ENCODE results near the gene CARMIL3.

The CARMIL3 gene

DNA sequence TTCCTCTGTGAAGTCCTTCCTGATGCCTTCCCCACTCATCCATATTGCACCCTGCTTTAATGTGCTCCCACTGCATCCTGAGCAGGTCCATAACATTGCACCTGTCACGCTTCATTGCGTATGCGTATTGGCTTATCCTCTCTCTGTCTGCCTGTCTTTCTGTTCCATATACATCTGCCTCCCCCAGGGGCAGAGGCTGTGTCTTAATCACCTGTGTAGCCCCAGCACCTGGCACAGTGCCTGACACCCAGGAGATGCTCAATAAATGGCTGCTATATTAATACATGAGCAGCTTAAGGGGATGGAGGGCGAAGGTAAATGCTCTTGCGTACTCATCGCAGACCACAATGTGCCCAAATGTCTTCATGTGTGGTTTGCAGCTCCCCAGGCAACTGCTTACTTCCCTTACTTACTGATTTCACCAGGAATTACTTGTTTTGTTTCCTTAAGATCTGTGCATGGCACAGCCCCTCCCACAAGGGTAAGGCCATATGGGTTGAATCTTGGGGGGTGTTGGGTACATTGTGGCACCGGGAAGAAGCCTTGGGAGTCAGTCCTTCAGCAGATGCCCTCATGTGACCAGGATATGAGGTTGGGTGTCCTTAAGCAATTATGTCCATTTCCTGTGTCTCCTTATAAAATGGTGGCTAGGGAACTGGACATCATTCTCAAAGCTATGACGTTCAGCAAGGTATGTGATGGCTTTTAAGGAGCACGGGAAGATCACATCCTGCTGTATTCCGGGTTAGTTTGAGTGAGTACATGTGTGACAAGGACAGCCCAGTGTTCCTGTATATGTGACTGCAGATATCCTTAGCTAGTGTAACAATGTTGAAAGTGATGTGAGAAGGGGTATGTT, 18.7 kb downstream of the CARMIL3 start:
- Histone ChIP-seq H3K9me3 (ENCODE audit: insufficient read depth, low read length) (no peaks in the 10 kb centered on the region), H3K27me3 (ENCODE audit: insufficient read depth, insufficient read length) (no peaks in the 10 kb centered on the region), H3K4me3 (ENCODE audit: insufficient read length, low read depth) (no peak overlapping the region), H3K36me3 (ENCODE audit: insufficient read depth, insufficient read length, low read length) (no peaks in the 10 kb centered on the region), H3K4me1 (ENCODE audit: insufficient read depth, insufficient read length) (peaks cover 8% of the 10 kb centered on the region), H3K9ac (ENCODE audit: insufficient read length, low read depth) (no peak overlapping the region)
- DNase-seq (ENCODE audit: low read depth, low spot score) = no peak
- TF ChIP-seq SUZ12 (IDR thresholded peaks at IDR 0.05; ENCODE audit: extremely low read depth, insufficient read depth, insufficient read length) = no peak
- TF ChIP-seq YY1 (IDR thresholded peaks at IDR 0.05; ENCODE audit: insufficient read depth, insufficient read length) = no peak
- TF ChIP-seq ZNF274 (IDR thresholded peaks at IDR 0.05; ENCODE audit: low read depth, low read length) = no peak

DNA sequence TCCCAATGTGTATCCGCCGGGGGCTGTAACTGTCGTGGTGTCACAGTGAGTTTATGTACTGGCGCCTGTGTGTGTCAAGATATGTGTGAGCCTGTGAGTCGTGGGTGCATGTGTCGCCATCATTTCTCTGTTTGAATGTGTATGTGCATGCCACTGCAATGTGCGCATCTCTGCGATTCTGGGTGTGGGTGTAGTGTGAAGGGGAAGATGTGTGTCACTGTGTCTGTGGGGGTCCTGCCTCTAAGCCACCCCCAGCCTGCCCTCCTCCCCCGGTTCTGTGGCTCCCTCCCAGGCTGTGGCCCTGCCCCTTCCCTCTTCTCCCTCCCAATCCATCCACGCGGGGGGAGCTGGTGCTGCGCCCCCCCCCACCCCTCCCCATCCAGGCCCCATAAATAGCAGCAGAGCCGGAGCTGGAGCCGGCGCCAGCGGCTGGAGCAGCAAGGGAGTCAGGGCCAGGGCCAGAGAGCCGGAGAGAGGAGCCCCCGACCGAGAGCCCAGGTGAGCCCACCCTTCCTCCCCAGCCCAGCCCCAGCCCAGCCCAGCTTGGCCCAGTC, 19.4 kb downstream of the CARMIL3 start, which contains the start of gene CPNE6:
CPNE6 (plus strand) TSS at position 419 of the 554 bp plus-strand sequence. CDS start 1,375 bp downstream, outside the sequence.
- H3K9me3 ChIP-seq (ENCODE audit: insufficient read depth, low read length) = no peaks in the 10 kb centered on the region
- no peak for TF ChIP-seq ZNF274 (IDR thresholded peaks at IDR 0.05; ENCODE audit: low read depth, low read length)
- TF ChIP-seq SUZ12 (IDR thresholded peaks at IDR 0.05; ENCODE audit: extremely low read depth, insufficient read depth, insufficient read length) = no peak
- no peak for TF ChIP-seq YY1 (IDR thresholded peaks at IDR 0.05; ENCODE audit: insufficient read depth, insufficient read length)
- H3K4me1 ChIP-seq (ENCODE audit: insufficient read depth, insufficient read length) = peaks cover 8% of the 10 kb centered on the region
- H3K36me3 ChIP-seq (ENCODE audit: insufficient read depth, insufficient read length, low read length) = no peaks in the 10 kb centered on the region
- no peak for DNase-seq (ENCODE audit: low read depth, low spot score)
- H3K27me3 ChIP-seq (ENCODE audit: insufficient read depth, insufficient read length) = no peaks in the 10 kb centered on the region
- H3K4me3 ChIP-seq (ENCODE audit: insufficient read length, low read depth) = no peak within 1 kb of the TSS
- H3K9ac ChIP-seq (ENCODE audit: insufficient read length, low read depth) = no peak within 1 kb of the TSS

DNA sequence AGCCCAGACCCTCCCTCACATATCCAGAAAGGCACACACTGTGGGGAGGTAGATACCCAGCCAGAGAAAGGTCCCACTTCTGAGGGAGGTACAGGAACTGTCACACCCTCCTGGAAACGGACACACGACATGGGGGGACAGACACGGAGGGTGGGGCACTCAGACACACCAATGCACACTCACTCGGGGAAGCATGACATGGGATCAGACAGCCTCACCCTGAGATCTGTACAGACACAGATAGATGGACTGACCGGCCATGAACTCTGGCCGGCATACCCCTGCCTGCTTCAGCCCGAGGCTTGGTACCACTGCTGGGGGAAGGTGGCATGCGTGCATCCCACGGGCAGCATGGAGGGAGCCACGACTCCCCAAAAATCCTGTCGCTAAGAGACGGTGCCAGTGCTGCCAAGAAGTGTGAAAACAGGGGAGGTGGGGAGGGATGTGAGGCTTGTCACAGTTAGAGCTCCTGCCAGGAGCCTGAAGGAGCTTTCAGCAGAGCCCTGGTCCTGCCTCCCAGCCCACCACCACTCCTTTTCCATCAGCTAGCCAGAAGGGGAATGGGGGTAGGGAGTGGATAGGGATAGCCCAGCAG, 20.1 kb downstream of the CARMIL3 start:
- no peak overlapping the region for H3K9ac ChIP-seq (ENCODE audit: insufficient read length, low read depth)
- no peaks in the 10 kb centered on the region for H3K9me3 ChIP-seq (ENCODE audit: insufficient read depth, low read length)
- DNase-seq (ENCODE audit: low read depth, low spot score) = no peak
- TF ChIP-seq ZNF274 (IDR thresholded peaks at IDR 0.05; ENCODE audit: low read depth, low read length) = no peak
- no peak for TF ChIP-seq YY1 (IDR thresholded peaks at IDR 0.05; ENCODE audit: insufficient read depth, insufficient read length)
- no peak for TF ChIP-seq SUZ12 (IDR thresholded peaks at IDR 0.05; ENCODE audit: extremely low read depth, insufficient read depth, insufficient read length)
- peaks cover 8% of the 10 kb centered on the region for H3K4me1 ChIP-seq (ENCODE audit: insufficient read depth, insufficient read length)
- H3K27me3 ChIP-seq (ENCODE audit: insufficient read depth, insufficient read length) = no peaks in the 10 kb centered on the region
- no peaks in the 10 kb centered on the region for H3K36me3 ChIP-seq (ENCODE audit: insufficient read depth, insufficient read length, low read length)
- H3K4me3 ChIP-seq (ENCODE audit: insufficient read length, low read depth) = no peak overlapping the region

DNA sequence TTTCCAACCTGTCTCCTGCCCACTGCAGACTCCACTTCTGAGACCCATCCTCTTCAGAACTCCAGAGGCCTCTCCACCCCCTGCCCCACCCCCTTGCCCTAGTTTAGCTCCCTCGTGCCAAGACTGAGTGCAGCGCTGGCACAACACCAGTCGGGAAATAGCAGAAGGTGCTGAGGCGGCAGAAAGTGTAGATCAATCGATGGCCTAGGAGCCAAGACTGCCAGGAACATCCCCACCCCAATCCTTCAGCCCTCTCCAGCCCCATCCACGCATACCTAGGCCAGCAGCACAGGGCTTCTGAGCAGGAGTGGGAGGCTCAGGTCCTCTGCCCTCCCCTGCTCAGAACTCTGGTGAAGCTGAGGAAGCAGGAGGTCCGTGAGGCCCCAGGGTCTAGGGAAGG, 20.6 kb downstream of the CARMIL3 start:
- Histone ChIP-seq H3K9ac (ENCODE audit: insufficient read length, low read depth) (no peak overlapping the region), H3K9me3 (ENCODE audit: insufficient read depth, low read length) (no peaks in the 10 kb centered on the region), H3K4me1 (ENCODE audit: insufficient read depth, insufficient read length) (peaks cover 8% of the 10 kb centered on the region), H3K27me3 (ENCODE audit: insufficient read depth, insufficient read length) (no peaks in the 10 kb centered on the region), H3K4me3 (ENCODE audit: insufficient read length, low read depth) (no peak overlapping the region), H3K36me3 (ENCODE audit: insufficient read depth, insufficient read length, low read length) (no peaks in the 10 kb centered on the region)
- DNase-seq (ENCODE audit: low read depth, low spot score) = no peak
- TF ChIP-seq SUZ12 (IDR thresholded peaks at IDR 0.05; ENCODE audit: extremely low read depth, insufficient read depth, insufficient read length) (no peak), YY1 (IDR thresholded peaks at IDR 0.05; ENCODE audit: insufficient read depth, insufficient read length) (no peak), ZNF274 (IDR thresholded peaks at IDR 0.05; ENCODE audit: low read depth, low read length) (no peak)

DNA sequence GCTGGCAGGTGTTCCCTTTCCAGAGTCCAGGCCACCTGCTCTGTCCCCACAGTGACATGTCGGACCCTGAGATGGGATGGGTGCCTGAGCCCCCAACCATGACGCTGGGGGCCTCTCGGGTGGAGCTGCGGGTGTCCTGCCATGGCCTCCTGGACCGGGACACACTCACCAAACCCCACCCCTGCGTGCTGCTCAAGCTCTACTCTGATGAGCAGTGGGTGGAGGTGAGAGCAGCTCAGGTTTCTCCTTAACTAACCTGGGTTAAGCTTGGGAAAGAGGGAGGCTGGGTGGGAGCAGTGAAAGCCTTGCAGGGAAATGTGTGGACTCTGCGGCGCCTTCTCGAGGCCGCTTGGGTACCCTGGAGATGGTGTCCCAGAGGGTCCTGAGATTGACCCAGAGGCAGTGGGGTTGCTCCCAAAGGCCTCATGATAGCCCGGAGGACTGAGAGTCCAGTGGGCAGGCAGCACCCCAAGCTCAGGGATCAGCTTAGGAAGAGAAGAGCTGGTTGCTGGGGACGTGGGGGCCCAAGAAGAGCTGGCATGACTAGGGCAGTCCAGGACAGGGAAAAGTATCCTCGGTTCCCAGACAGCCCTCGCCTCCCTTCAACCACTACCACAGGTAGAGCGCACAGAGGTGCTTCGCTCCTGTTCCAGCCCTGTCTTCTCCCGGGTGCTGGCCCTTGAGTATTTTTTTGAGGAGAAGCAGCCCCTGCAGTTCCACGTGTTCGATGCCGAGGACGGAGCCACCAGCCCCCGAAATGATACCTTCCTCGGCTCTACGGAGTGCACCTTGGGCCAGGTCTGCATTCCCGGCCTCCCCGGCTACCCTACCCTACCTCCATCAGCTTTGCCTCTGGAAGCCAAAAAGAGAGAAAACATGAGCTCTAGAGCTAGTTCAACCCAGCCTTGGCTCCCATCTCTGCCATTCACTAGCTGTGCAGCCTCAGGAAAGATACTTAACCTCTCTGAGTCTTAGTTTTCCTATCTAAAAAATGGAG, 21.4 kb downstream of the CARMIL3 start:
- peaks cover 8% of the 10 kb centered on the region for H3K4me1 ChIP-seq (ENCODE audit: insufficient read depth, insufficient read length)
- no peak overlapping the region for H3K4me3 ChIP-seq (ENCODE audit: insufficient read length, low read depth)
- no peak for TF ChIP-seq YY1 (IDR thresholded peaks at IDR 0.05; ENCODE audit: insufficient read depth, insufficient read length)
- TF ChIP-seq ZNF274 (IDR thresholded peaks at IDR 0.05; ENCODE audit: low read depth, low read length) = no peak
- no peak for TF ChIP-seq SUZ12 (IDR thresholded peaks at IDR 0.05; ENCODE audit: extremely low read depth, insufficient read depth, insufficient read length)
- DNase-seq (ENCODE audit: low read depth, low spot score) = no peak
- no peaks in the 10 kb centered on the region for H3K36me3 ChIP-seq (ENCODE audit: insufficient read depth, insufficient read length, low read length)
- H3K9me3 ChIP-seq (ENCODE audit: insufficient read depth, low read length) = no peaks in the 10 kb centered on the region
- no peaks in the 10 kb centered on the region for H3K27me3 ChIP-seq (ENCODE audit: insufficient read depth, insufficient read length)
- no peak overlapping the region for H3K9ac ChIP-seq (ENCODE audit: insufficient read length, low read depth)

DNA sequence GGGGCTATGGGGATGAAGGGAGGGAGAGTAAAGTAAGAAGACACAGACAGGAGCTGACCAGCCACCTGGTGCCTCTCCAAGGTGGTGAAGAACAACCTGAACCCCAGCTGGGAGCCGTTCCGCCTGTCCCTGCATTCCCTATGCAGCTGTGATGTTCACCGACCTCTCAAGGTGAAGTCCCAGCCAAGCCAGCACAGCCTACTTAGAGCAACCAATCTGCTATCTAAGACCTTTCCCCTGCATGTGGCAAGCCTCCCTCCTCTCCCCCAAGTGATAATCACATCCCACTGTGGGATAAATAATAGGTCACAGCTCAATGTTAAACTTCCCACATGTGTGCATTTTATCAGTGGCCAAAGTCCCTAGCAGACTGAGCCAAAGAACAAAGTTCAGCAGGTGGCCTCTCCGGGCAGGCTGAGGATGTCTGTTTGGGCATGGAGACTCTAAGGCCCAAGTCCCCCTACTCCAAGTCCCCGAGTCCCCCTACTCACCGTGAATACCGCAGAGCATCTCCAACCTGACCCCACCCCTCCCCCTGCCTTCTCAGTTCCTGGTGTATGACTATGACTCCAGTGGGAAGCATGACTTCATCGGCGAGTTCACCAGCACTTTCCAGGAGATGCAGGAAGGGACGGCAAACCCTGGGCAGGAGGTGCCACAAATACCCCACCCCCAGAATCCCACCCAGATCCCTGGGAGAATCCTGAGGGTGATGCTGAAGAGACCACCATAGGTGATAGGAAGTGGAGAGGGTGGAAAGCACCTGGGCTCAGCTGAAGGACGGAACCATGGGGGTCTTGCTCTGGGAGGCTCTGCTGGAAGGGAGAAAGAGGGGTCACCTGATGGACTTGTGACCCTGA, 23.0 kb downstream of the CARMIL3 start:
- H3K9me3 ChIP-seq (ENCODE audit: insufficient read depth, low read length) = no peaks in the 10 kb centered on the region
- peaks cover 11% of the 10 kb centered on the region for H3K27me3 ChIP-seq (ENCODE audit: insufficient read depth, insufficient read length)
- TF ChIP-seq SUZ12 (IDR thresholded peaks at IDR 0.05; ENCODE audit: extremely low read depth, insufficient read depth, insufficient read length) (no peak), ZNF274 (IDR thresholded peaks at IDR 0.05; ENCODE audit: low read depth, low read length) (no peak), YY1 (IDR thresholded peaks at IDR 0.05; ENCODE audit: insufficient read depth, insufficient read length) (no peak)

More for the DNA sequence above, 23.0 kb downstream of the CARMIL3 start:
- Histone ChIP-seq H3K36me3 (ENCODE audit: insufficient read depth, insufficient read length, low read length) (no peaks in the 10 kb centered on the region), H3K9ac (ENCODE audit: insufficient read length, low read depth) (no peak overlapping the region), H3K4me3 (ENCODE audit: insufficient read length, low read depth) (no peak overlapping the region), H3K4me1 (ENCODE audit: insufficient read depth, insufficient read length) (peaks cover 8% of the 10 kb centered on the region)
- no peak for DNase-seq (ENCODE audit: low read depth, low spot score)
